Fibroblast of the aortic adventitia (primary cell): ENCODE data around the gene ASXL1. TPM values are rescaled to one million over a fixed set of nuclear protein-coding genes. Genes with fewer than 3 reads are reported as not detected.

Experiments used
- DNase-seq: peaks from one replicate; pipeline ENCODE4 v3.0.0-alpha.2; 2010; ENCODE audit warnings: low read depth
- H3K4me3 ChIP-seq: 2 replicates; pipeline ENCODE4 v1.5.1; 2011; ENCODE audit warnings: low read depth, mild to moderate bottlenecking, control low read depth, low read length, moderate library complexity
- CTCF ChIP-seq: IDR thresholded peaks from 2 replicates; pipeline ENCODE4 v1.5.1; 2011; ENCODE audit warnings: mild to moderate bottlenecking, low read length, control low read depth, inconsistent platforms; ENCODE audit not compliant: insufficient read depth
- total RNA-seq: library from RNA; depleted of rRNA; stranded (reverse); fragments of >200 nt; gene quantifications from 2 replicates; pipeline ENCODE4 v1.2.3, GENCODE V29; 2012; ENCODE audit warnings: low replicate concordance

The ASXL1 gene
- total RNA-seq, 1 donor, result 57.4 TPM

GRCh38 chr20:32435449-32436107 lies 77.4 kb downstream of the ASXL1 start:
- H3K4me3 ChIP-seq, result no peak overlapping the region
- no peak for DNase-seq
- no peak for TF ChIP-seq CTCF

- no peak for TF ChIP-seq CTCF
- H3K4me3 ChIP-seq, result no peak overlapping the region
- DNase-seq, result no peak
These were observed 78.2 kb downstream of the ASXL1 start for GRCh38 chr20:32436142-32436861.

GRCh38 chr20:32436968-32437367 lies 78.8 kb downstream of the ASXL1 start:
- no peak overlapping the region for H3K4me3 ChIP-seq
- no peak for DNase-seq
- no peak for TF ChIP-seq CTCF

GRCh38 chr20:32437391-32438074 lies 79.4 kb downstream of the ASXL1 start:
- no peak overlapping the region for H3K4me3 ChIP-seq
- no peak for DNase-seq
- TF ChIP-seq CTCF, result peak; percentile 20

GRCh38 chr20:32438331-32438858 lies 80.3 kb downstream of the ASXL1 start:
- no peak for DNase-seq
- TF ChIP-seq CTCF, result no peak
- H3K4me3 ChIP-seq, result no peak overlapping the region

GRCh38 chr20:32439132-32439829 lies 81.2 kb downstream of the ASXL1 start:
- no peak overlapping the region for H3K4me3 ChIP-seq
- peak; percentile 42 for TF ChIP-seq CTCF
- peak; percentile 86 for DNase-seq
